Measurements from ENCODE around the gene AARS1.
"Not testable (repeated sequence)": the region's sequence is repeated elsewhere in the genome, so short reads cannot be mapped to it uniquely, and the experiment has no call there.

AARS1 gene

DNA sequence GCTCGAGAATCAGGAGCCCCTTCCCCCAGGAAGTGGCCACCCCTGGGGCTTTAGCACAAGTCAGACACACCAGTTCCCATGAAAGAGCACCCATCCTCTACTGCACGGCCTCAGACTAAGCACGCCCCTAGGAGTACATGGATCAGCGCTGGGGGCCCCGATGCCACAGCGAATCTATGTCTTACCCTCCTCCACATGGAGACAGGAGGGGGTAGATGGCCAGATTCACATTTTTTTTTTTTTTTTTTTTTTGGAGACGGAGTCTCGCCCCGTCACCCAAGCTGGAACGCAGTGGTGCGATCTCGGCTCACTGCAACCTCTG lies 34.4 kb downstream of the AARS1 start:
- Histone ChIP-seq H3K36me3 (ENCODE audit: control insufficient read depth in 1 of 2, insufficient read depth in 2 of 2, low read length in 2 of 2) (peaks cover 38 to 69% of the 10 kb centered on the region in 2 donors), H3K9ac (ENCODE audit: low read depth in 1 of 2, low read length in 2 of 2) (no peak overlapping the region), H3K27me3 (ENCODE audit: control insufficient read depth in 1 of 2, insufficient read depth in 2 of 2, low read length in 2 of 2) (no peaks in the 10 kb centered on the region), H3K4me3 (ENCODE audit: low read depth in 1 of 2, low read length in 2 of 2) (no peak overlapping the region), H3K4me1 (ENCODE audit: control insufficient read depth in 1 of 2, insufficient read depth in 2 of 2, low read length in 2 of 2) (peaks cover 0 to 9% of the 10 kb centered on the region in 2 donors), H3K27ac (ENCODE audit: low read depth, low read length) (no peak overlapping the region), H3K9me3 (ENCODE audit: control insufficient read depth in 1 of 2, low read length in 2 of 2) (no peaks in the 10 kb centered on the region)

DNA sequence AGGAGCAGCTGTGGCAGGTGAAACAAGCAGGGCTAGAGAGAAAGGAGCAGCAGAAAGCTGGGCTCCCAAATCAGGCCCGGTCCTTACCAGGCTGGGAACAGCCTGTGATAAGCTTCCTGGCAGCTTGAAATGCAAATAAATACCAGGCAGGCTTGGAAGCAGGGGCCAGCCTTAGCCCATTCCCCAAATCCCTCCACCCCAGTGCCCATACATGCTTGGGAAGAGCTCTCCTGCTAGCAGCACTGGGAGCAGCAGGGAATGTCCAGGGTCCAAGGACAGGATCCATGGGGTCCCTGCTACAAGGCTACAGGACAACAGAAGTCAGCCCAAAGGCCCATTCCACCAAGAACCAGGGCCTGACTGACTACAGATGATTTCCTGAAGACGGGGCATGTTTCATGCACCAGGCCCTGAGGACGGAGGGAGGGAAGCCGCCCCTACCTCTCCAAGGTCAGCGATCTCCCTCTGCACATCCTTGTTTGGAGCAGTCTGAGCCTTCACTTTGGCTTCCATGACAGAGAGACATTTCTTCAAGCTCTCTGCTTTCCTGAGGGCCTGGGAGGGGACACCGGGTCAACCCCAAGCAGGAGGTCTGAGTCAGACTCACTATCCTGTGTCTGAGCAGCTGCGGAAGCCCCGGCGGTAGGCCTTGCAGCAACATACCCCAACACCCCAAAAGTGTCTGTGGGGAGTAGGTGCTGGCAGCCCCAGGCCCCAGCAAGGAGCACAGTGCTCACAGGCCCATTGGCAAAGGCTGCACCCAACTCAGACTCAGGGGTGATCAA lies 34.9 kb downstream of the AARS1 start:
- H3K27ac ChIP-seq (ENCODE audit: low read depth, low read length): no peak overlapping the region
- H3K4me3 ChIP-seq (ENCODE audit: low read depth in 1 of 2, low read length in 2 of 2): no peak overlapping the region
- H3K9ac ChIP-seq (ENCODE audit: low read depth in 1 of 2, low read length in 2 of 2): no peak overlapping the region
- H3K27me3 ChIP-seq (ENCODE audit: control insufficient read depth in 1 of 2, insufficient read depth in 2 of 2, low read length in 2 of 2): no peaks in the 10 kb centered on the region
- H3K9me3 ChIP-seq (ENCODE audit: control insufficient read depth in 1 of 2, low read length in 2 of 2): no peaks in the 10 kb centered on the region
- peaks cover 37 to 66% of the 10 kb centered on the region in 2 donors for H3K36me3 ChIP-seq (ENCODE audit: control insufficient read depth in 1 of 2, insufficient read depth in 2 of 2, low read length in 2 of 2)
- H3K4me1 ChIP-seq (ENCODE audit: control insufficient read depth in 1 of 2, insufficient read depth in 2 of 2, low read length in 2 of 2): peaks cover 0 to 15% of the 10 kb centered on the region in 2 donors

DNA sequence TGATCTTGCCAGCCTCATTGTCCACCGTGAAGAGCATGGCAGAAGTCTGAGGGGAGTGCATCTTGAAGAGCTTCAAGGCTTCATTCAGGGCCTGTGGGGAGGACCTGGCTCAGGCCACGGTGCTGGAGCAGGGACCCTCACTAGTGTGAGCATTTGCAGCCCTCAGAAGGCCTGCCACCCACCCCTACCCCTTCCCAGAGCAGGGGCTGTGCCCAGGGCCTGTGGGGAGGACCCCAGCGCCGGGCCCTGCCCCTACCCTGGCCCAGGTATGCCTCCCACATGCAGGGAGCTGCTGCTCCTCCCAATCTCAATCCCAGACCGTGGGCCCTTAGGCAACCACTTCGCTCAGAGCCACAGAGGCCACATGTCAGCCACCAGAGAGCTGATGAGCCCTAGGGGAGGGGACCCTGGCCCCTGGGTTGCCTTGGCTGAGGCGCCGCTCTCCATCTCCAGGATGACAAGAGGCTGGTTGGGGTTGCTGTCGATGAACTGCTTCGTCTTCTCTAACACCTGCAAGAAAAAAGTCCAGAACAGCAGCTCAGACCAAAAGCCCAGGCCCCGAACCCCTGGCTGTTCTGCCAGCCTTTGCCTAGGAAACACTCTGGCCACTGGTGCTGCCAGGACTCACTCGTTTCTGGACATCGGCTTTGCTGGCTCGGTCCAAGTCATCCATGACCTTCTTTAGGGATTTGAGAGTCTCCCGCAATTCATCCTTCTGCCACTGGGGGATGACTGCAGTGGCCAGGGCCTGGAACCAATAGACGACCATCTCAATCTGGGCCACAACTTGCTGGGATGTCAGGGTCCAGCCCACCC lies 35.8 kb downstream of the AARS1 start:
- Histone ChIP-seq H3K9me3 (ENCODE audit: control insufficient read depth in 1 of 2, low read length in 2 of 2) (no peaks in the 10 kb centered on the region), H3K27me3 (ENCODE audit: control insufficient read depth in 1 of 2, insufficient read depth in 2 of 2, low read length in 2 of 2) (no peaks in the 10 kb centered on the region), H3K9ac (ENCODE audit: low read depth in 1 of 2, low read length in 2 of 2) (no peak overlapping the region), H3K4me1 (ENCODE audit: control insufficient read depth in 1 of 2, insufficient read depth in 2 of 2, low read length in 2 of 2) (peaks cover 0 to 17% of the 10 kb centered on the region in 2 donors), H3K4me3 (ENCODE audit: low read depth in 1 of 2, low read length in 2 of 2) (no peak overlapping the region), H3K27ac (ENCODE audit: low read depth, low read length) (no peak overlapping the region), H3K36me3 (ENCODE audit: control insufficient read depth in 1 of 2, insufficient read depth in 2 of 2, low read length in 2 of 2) (peaks cover 34 to 58% of the 10 kb centered on the region in 2 donors)

DNA sequence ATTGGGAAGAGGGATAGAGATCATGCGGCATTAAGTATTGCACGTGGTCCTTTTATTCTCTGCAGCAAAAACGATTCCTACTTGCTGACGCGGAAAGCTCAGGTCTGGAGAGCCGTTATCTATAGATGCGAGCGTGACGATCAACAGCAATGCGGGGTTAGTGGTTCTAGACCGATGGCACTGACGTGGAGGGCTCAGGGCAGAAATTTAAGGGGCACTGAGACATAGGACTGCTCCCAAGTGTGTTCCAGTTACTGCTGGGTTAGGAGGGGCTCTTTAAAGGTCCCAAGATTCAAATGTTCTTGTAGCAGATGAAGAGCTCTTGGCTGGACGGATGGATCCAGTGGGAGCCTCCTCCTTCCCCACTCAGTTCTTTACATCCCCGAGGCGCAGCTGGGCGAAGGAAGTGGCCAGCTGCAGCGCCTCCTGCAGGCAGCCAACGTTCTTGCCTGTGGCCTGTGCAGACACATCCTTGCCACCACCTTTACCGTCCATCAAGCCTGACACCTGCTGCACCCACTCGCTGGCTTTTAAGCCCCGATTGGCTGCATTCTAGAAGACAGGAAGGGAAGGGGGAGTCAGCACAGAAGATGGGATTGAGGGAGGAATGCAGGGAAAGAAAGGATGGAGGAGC lies 36.8 kb downstream of the AARS1 start:
- peaks cover 25 to 48% of the 10 kb centered on the region in 2 donors for H3K36me3 ChIP-seq (ENCODE audit: control insufficient read depth in 1 of 2, insufficient read depth in 2 of 2, low read length in 2 of 2)
- H3K27me3 ChIP-seq (ENCODE audit: control insufficient read depth in 1 of 2, insufficient read depth in 2 of 2, low read length in 2 of 2): no peaks in the 10 kb centered on the region
- H3K27ac ChIP-seq (ENCODE audit: low read depth, low read length): no peak overlapping the region
- no peaks in the 10 kb centered on the region for H3K9me3 ChIP-seq (ENCODE audit: control insufficient read depth in 1 of 2, low read length in 2 of 2)
- H3K9ac ChIP-seq (ENCODE audit: low read depth in 1 of 2, low read length in 2 of 2): no peak overlapping the region
- H3K4me1 ChIP-seq (ENCODE audit: control insufficient read depth in 1 of 2, insufficient read depth in 2 of 2, low read length in 2 of 2): peaks cover 0 to 17% of the 10 kb centered on the region in 2 donors
- no peak overlapping the region for H3K4me3 ChIP-seq (ENCODE audit: low read depth in 1 of 2, low read length in 2 of 2)

DNA sequence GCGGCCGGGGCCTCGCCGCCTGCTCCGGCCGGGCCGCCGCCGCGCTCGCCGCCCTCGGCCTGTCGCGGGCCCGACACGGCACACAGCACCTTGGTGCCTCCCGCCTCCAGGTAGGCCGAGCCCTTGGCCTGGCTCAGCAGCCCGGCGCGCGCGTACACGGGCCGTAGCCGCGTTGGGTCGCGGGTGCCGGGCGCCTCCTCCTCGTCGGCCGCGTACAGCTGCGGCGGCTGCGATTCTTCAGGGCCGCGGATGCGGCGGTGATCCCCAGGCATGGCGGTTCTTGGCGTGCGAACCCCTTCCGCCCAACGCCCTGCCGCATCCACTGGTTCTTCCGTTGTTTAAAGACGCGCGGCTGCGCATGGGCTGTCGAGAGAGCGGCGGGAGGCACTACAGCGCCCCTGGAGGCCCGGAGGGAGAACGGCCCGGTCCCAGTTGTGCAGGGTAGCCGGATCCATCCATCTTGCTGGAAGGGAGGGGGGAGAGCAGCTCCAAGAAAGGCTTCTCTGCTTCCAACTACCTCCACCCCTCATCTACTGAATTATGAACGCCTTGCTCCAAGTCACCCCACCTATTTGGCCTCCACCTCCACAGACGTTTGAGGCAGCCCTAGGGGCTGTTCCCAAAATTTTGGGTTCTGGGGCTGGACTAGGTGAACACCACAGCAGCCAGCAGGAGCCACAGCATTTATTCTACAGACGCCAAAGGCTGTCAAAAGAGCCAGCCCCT lies 37.5 kb downstream of the AARS1 start, which contains the start of gene EXOSC6:
EXOSC6 (minus strand) TSS at position 312 of the 726 bp plus-strand sequence; CDS start at position 272, 40 bp downstream.
- H3K36me3 ChIP-seq (ENCODE audit: control insufficient read depth in 1 of 2, insufficient read depth in 2 of 2, low read length in 2 of 2): peaks cover 23 to 44% of the 10 kb centered on the region in 2 donors
- H3K4me3 ChIP-seq (ENCODE audit: low read depth in 1 of 2, low read length in 2 of 2): peak within 1 kb of the TSS; percentile 80 to 81
- H3K9me3 ChIP-seq (ENCODE audit: control insufficient read depth in 1 of 2, low read length in 2 of 2): no peaks in the 10 kb centered on the region
- H3K4me1 ChIP-seq (ENCODE audit: control insufficient read depth in 1 of 2, insufficient read depth in 2 of 2, low read length in 2 of 2): peaks cover 0 to 17% of the 10 kb centered on the region in 2 donors
- no peaks in the 10 kb centered on the region for H3K27me3 ChIP-seq (ENCODE audit: control insufficient read depth in 1 of 2, insufficient read depth in 2 of 2, low read length in 2 of 2)
- peak within 1 kb of the TSS; percentile 89 for H3K27ac ChIP-seq (ENCODE audit: low read depth, low read length)
- H3K9ac ChIP-seq (ENCODE audit: low read depth in 1 of 2, low read length in 2 of 2): peak within 1 kb of the TSS; percentile 68 to 77

DNA sequence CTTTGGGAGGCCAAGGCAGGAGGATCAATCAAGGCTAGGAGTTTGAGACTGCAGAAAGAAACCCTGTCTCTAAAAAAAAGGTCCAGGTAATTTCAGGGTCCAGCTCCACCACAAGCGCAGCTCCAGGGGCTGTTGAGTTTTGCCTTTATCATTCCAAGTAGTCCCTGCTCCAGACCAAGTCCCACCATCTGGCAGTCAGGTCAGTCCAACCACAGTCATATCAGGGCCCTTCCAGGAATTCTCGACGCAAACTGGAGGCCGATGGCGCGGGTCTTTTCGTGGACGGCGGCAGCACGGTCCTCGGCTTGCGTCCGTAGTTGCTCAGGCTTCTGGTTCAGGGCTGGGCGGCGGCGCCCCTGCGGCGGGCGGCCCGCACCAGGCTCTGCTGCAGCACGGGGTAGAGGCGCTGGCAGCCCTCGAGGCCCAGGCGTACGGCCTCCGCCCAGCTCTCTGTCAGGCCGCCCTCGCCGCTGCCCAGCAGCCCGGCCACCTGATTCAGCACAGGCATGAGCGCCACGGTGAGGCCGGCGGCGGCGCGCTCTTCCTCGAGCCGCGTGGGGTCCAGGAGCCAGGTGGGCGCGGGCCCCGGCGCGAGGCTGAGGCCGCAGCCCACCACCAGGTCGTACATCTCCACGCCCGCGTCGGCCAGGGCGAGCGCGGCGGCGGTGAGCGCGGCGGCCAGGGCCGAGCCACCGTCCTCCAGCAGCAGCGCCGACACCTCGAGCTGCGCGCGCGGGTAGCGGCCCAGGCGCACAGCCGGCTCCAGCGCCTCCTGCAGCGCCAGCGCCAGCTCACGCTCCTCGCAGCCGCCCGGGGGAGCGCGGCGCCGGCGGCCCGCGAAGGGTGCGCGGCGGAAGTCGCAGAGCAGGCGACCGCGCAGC lies 38.3 kb downstream of the AARS1 start:
- H3K4me1 ChIP-seq (ENCODE audit: control insufficient read depth in 1 of 2, insufficient read depth in 2 of 2, low read length in 2 of 2): peaks cover 0 to 17% of the 10 kb centered on the region in 2 donors
- peak overlapping the region; percentile 70 for H3K27ac ChIP-seq (ENCODE audit: low read depth, low read length)
- no peaks in the 10 kb centered on the region for H3K27me3 ChIP-seq (ENCODE audit: control insufficient read depth in 1 of 2, insufficient read depth in 2 of 2, low read length in 2 of 2)
- peaks cover 23 to 36% of the 10 kb centered on the region in 2 donors for H3K36me3 ChIP-seq (ENCODE audit: control insufficient read depth in 1 of 2, insufficient read depth in 2 of 2, low read length in 2 of 2)
- H3K9me3 ChIP-seq (ENCODE audit: control insufficient read depth in 1 of 2, low read length in 2 of 2): no peaks in the 10 kb centered on the region
- peak overlapping the region; percentile 80 to 81 for H3K4me3 ChIP-seq (ENCODE audit: low read depth in 1 of 2, low read length in 2 of 2)
- H3K9ac ChIP-seq (ENCODE audit: low read depth in 1 of 2, low read length in 2 of 2): peak overlapping the region; percentile 68 to 77

DNA sequence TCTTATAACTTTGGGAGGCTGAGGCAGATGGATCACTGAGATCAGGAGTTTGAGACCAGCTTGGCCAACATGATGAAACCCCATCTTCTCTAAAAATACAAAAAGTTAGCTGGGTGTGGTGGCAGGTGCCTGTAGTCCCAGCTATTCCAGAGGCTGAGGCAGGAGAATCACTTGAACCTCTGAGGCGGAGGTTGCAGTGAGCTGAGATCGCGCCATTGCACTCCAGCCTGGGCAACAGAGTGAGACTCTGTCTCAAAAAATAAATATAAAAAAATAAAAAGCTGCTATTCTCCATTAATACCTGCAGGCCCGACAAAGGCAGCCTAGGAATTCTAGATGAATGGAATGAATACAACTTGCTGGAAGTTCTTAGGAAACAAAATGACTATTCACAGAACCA lies 39.6 kb downstream of the AARS1 start:
- H3K27ac ChIP-seq (ENCODE audit: low read depth, low read length); H3K9me3 ChIP-seq (ENCODE audit: control insufficient read depth in 1 of 2, low read length in 2 of 2); H3K9ac ChIP-seq (ENCODE audit: low read depth in 1 of 2, low read length in 2 of 2); H3K4me3 ChIP-seq (ENCODE audit: low read depth in 1 of 2, low read length in 2 of 2); H3K27me3 ChIP-seq (ENCODE audit: control insufficient read depth in 1 of 2, insufficient read depth in 2 of 2, low read length in 2 of 2): not testable (repeated sequence)
- peaks cover 16 to 25% of the 10 kb centered on the region in 2 donors for H3K36me3 ChIP-seq (ENCODE audit: control insufficient read depth in 1 of 2, insufficient read depth in 2 of 2, low read length in 2 of 2)
- peaks cover 0 to 17% of the 10 kb centered on the region in 2 donors for H3K4me1 ChIP-seq (ENCODE audit: control insufficient read depth in 1 of 2, insufficient read depth in 2 of 2, low read length in 2 of 2)

DNA sequence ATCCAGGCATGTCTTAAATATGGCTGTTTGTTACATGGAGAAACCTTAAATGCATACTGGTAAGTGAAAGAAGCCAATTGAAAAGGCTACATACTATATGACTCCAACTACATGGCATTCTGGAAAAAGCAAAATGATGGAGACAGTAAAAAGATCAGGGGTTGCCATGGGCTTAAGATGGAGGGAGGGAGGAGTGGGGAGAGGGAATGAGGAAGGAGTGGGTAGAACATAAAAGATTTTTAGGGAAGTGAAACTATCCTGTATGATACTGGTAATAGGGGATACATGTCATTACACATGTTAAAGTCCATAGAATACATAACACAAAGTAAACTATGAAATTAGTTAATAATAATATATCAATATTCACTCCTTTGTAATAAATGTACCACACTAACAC lies 50.5 kb downstream of the AARS1 start:
- H3K4me3 ChIP-seq (ENCODE audit: low read depth in 1 of 2, low read length in 2 of 2); H3K9ac ChIP-seq (ENCODE audit: low read depth in 1 of 2, low read length in 2 of 2); H3K36me3 ChIP-seq (ENCODE audit: control insufficient read depth in 1 of 2, insufficient read depth in 2 of 2, low read length in 2 of 2); H3K9me3 ChIP-seq (ENCODE audit: control insufficient read depth in 1 of 2, low read length in 2 of 2); H3K27ac ChIP-seq (ENCODE audit: low read depth, low read length); H3K4me1 ChIP-seq (ENCODE audit: control insufficient read depth in 1 of 2, insufficient read depth in 2 of 2, low read length in 2 of 2); H3K27me3 ChIP-seq (ENCODE audit: control insufficient read depth in 1 of 2, insufficient read depth in 2 of 2, low read length in 2 of 2): not testable (repeated sequence)

DNA sequence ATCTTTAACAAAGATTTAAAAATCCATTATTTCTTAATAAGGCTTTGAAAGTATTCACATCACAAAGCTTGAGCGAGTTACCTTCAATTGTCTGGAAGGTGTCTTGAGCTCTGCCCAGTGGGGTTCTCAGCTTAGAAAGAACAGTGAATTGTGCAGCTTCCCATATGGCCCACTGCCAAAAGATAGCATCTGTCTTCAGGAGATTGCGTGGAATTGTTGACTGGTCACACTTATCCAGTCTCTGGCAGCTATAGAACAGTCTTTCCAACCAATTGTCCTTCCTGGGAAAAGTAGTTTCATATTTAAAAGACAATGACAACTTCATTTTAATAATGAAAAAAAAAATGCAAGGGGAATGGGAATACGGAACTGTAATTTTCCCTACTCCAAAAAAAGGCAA lies 57.5 kb downstream of the AARS1 start:
- H3K9me3 ChIP-seq (ENCODE audit: control insufficient read depth in 1 of 2, low read length in 2 of 2); H3K27me3 ChIP-seq (ENCODE audit: control insufficient read depth in 1 of 2, insufficient read depth in 2 of 2, low read length in 2 of 2); H3K4me3 ChIP-seq (ENCODE audit: low read depth in 1 of 2, low read length in 2 of 2); H3K27ac ChIP-seq (ENCODE audit: low read depth, low read length); H3K4me1 ChIP-seq (ENCODE audit: control insufficient read depth in 1 of 2, insufficient read depth in 2 of 2, low read length in 2 of 2); H3K9ac ChIP-seq (ENCODE audit: low read depth in 1 of 2, low read length in 2 of 2); H3K36me3 ChIP-seq (ENCODE audit: control insufficient read depth in 1 of 2, insufficient read depth in 2 of 2, low read length in 2 of 2): not testable (repeated sequence)
